IMR-90 (cell line): Measurements from ENCODE around the gene SIPA1L3. TPM values are rescaled to one million over a fixed set of nuclear protein-coding genes. Genes with fewer than 3 reads are reported as not detected.
A peak's percentile ranks its signal among the peaks of the same experiment; 100 is the strongest.

Source experiments
- ATAC-seq: fragments of 200-7000 bp; cut with Tn5 transposase; 2 replicates; pipeline ENCODE4 v1.9.1; 2020; ENCODE audit warnings: low read depth, mild to moderate bottlenecking, moderate library complexity
- BruUV-seq: library from RNA; stranded (reverse); fragments of 400-500 nt; replicated peaks from 2 replicates; lab custom pipeline; 2021; lab: Mats Ljungman, UMichigan
- CTCF ChIA-PET: fragments of 300-600 bp; formaldehyde crosslinking; extraction: SDS; loops from one replicate; lab custom pipeline; 2021; ENCODE audit warnings: antibody characterized with exemption; lab: Yijun Ruan, JAX
- POLR2A ChIA-PET: fragments of 300-600 bp; sonication (Branson Sonifier 250); formaldehyde crosslinking; loops from one replicate; lab custom pipeline; 2022; ENCODE audit warnings: antibody characterized with exemption; ENCODE audit not compliant: unreplicated experiment; lab: Charles Lee
- DNase-seq: peaks from one replicate; pipeline ENCODE4 v3.0.0; 2013
- H2AFZ ChIP-seq: replicated peaks from 2 replicates; pipeline ENCODE3; 2013; ENCODE audit warnings: low read length, mild to moderate bottlenecking; ENCODE audit not compliant: poor library complexity
- H2AK5ac ChIP-seq: 2 replicates; pipeline ENCODE4 v1.6.1; 2013; ENCODE audit warnings: low read depth, low read length, inconsistent platforms
- H2AK9ac ChIP-seq: replicated peaks from 2 replicates; pipeline ENCODE3; 2013; ENCODE audit warnings: mild to moderate bottlenecking, low read depth, low read length, moderate library complexity; ENCODE audit not compliant: poor library complexity
- H2BK120ac ChIP-seq: 2 replicates; pipeline ENCODE4 v1.6.1; 2013; ENCODE audit warnings: low read depth, low read length, inconsistent platforms
- H2BK15ac ChIP-seq: 3 replicates; pipeline ENCODE4 v1.6.1; 2013; ENCODE audit warnings: low read depth, low read length, inconsistent platforms
- H2BK20ac ChIP-seq: 2 replicates; pipeline ENCODE4 v1.6.1; 2013; ENCODE audit warnings: low read depth, mild to moderate bottlenecking, inconsistent platforms, low read length, moderate library complexity
- H2BK5ac ChIP-seq: 2 replicates; pipeline ENCODE4 v1.6.1; 2013; ENCODE audit warnings: mild to moderate bottlenecking, low read depth, low read length, inconsistent platforms; ENCODE audit not compliant: poor library complexity, severe bottlenecking
- H3K14ac ChIP-seq: replicated peaks from 2 replicates; pipeline ENCODE4 v1.6.1; 2013; ENCODE audit warnings: low read depth, low read length, inconsistent platforms
- H3K18ac ChIP-seq: 2 replicates; pipeline ENCODE4 v1.6.1; 2013; ENCODE audit warnings: low read depth, low read length, control low read depth
- H3K23ac ChIP-seq: 2 replicates; pipeline ENCODE4 v1.6.1; 2013; ENCODE audit warnings: low read depth, low read length, inconsistent platforms
- H3K27ac ChIP-seq: 2 replicates; pipeline ENCODE4 v1.5.1; 2013; ENCODE audit warnings: mild to moderate bottlenecking, control low read depth, low read length; ENCODE audit not compliant: insufficient read depth
- H3K27me3 ChIP-seq: 2 replicates; pipeline ENCODE4 v1.6.1; 2013; ENCODE audit warnings: low read length; ENCODE audit not compliant: control insufficient read depth, insufficient read depth
- H3K36me3 ChIP-seq: 2 replicates; pipeline ENCODE4 v1.6.1; 2013; ENCODE audit warnings: low read length, mixed read lengths; ENCODE audit not compliant: control insufficient read depth, insufficient read depth
- H3K4ac ChIP-seq: 2 replicates; pipeline ENCODE4 v1.6.1; 2013; ENCODE audit warnings: low read depth, low read length, inconsistent platforms
- H3K4me1 ChIP-seq: 2 replicates; pipeline ENCODE4 v1.6.1; 2013; ENCODE audit warnings: low read length, mixed read lengths; ENCODE audit not compliant: control insufficient read depth, insufficient read depth
- H3K4me2 ChIP-seq: 2 replicates; pipeline ENCODE4 v1.6.1; 2013; ENCODE audit warnings: low read depth, mild to moderate bottlenecking, control low read depth, low read length, moderate library complexity
- H3K4me3 ChIP-seq: 2 replicates; pipeline ENCODE4 v1.5.1; 2013; ENCODE audit warnings: low read depth, mild to moderate bottlenecking, control low read depth, low read length, moderate library complexity; ENCODE audit not compliant: insufficient read depth
- H3K56ac ChIP-seq: 2 replicates; pipeline ENCODE4 v1.6.1; 2013; ENCODE audit warnings: low read length, inconsistent platforms; ENCODE audit not compliant: insufficient read depth; ENCODE audit errors: extremely low read depth
- H3K79me1 ChIP-seq, 2 experiments: 2 replicates each; pipeline ENCODE4 v1.6.1; 2013; ENCODE audit warnings: low read length in 2 of 2, inconsistent platforms in 1 of 2, low read depth in 1 of 2
- H3K9ac ChIP-seq: 2 replicates; pipeline ENCODE4 v1.6.1; 2013; ENCODE audit warnings: low read depth, low read length, control low read depth
- H3K9me1 ChIP-seq: 2 replicates; pipeline ENCODE4 v1.6.1; 2013; ENCODE audit warnings: low read length, inconsistent platforms; ENCODE audit not compliant: insufficient read depth
- H3K9me3 ChIP-seq: 2 replicates; pipeline ENCODE4 v1.6.1; 2013; ENCODE audit warnings: low read length; ENCODE audit not compliant: control insufficient read depth, insufficient read depth
- H4K20me1 ChIP-seq: 2 replicates; pipeline ENCODE4 v1.6.1; 2013; ENCODE audit warnings: low read length, inconsistent platforms; ENCODE audit not compliant: insufficient read depth
- H4K5ac ChIP-seq: 2 replicates; pipeline ENCODE4 v1.6.1; 2013; ENCODE audit warnings: mild to moderate bottlenecking, low read depth, low read length, control low read depth
- H4K8ac ChIP-seq, 2 experiments: 2 replicates each; pipeline ENCODE4 v1.6.1; 2013; ENCODE audit warnings: low read depth in 2 of 2, low read length in 2 of 2, control low read depth in 1 of 2, inconsistent platforms in 1 of 2
- H4K91ac ChIP-seq: 2 replicates; pipeline ENCODE4 v1.6.1; 2013; ENCODE audit warnings: low read depth, low read length, inconsistent platforms; ENCODE audit not compliant: insufficient read depth
- BHLHE40 ChIP-seq: fragments of 150-350 bp; IDR thresholded peaks from 2 replicates; pipeline ENCODE4 v1.6.1; 2016; ENCODE audit warnings: mild to moderate bottlenecking, low read depth, low read length
- CEBPB ChIP-seq: IDR thresholded peaks from 2 replicates; pipeline ENCODE4 v1.6.1; 2012; ENCODE audit warnings: low read depth, low read length, improper control_type of control experiment
- CHD1 ChIP-seq: IDR thresholded peaks from 2 replicates; pipeline ENCODE4 v1.6.1; 2012; ENCODE audit warnings: low read depth, low read length, improper control_type of control experiment
- FOS ChIP-seq: fragments of 150-350 bp; IDR thresholded peaks from 2 replicates; pipeline ENCODE4 v1.6.1; 2016; ENCODE audit warnings: low read depth, low read length
- MAFK ChIP-seq: IDR thresholded peaks from 2 replicates; pipeline ENCODE4 v1.6.1; 2012; ENCODE audit warnings: low read depth, low read length, improper control_type of control experiment
- MAZ ChIP-seq: IDR thresholded peaks from 2 replicates; pipeline ENCODE4 v1.6.1; 2012; ENCODE audit warnings: low read depth, mild to moderate bottlenecking, low read length, improper control_type of control experiment, moderate library complexity, borderline replicate concordance
- MXI1 ChIP-seq: IDR thresholded peaks from 2 replicates; pipeline ENCODE4 v1.6.1; 2012; ENCODE audit warnings: low read depth, mild to moderate bottlenecking, low read length, moderate library complexity, borderline replicate concordance
- NFE2L2 ChIP-seq: fragments of 150-350 bp; IDR thresholded peaks from 2 replicates; pipeline ENCODE4 v1.6.1; 2016; ENCODE audit warnings: low read depth, mild to moderate bottlenecking, low read length
- POLR2A ChIP-seq: IDR thresholded peaks from 2 replicates; pipeline ENCODE4 v1.6.1; 2012; ENCODE audit warnings: mild to moderate bottlenecking, low read depth, low read length
- RAD21 ChIP-seq: IDR thresholded peaks from 2 replicates; pipeline ENCODE4 v1.6.1; 2012; ENCODE audit warnings: low read length, improper control_type of control experiment
- RFX5 ChIP-seq: IDR thresholded peaks from 2 replicates; pipeline ENCODE4 v1.8.0; 2012; ENCODE audit warnings: low read depth, mild to moderate bottlenecking, low read length, moderate library complexity
- SMC3 ChIP-seq: fragments of 150-350 bp; IDR thresholded peaks from 2 replicates; pipeline ENCODE4 v1.6.1; 2016; ENCODE audit warnings: low read depth, mild to moderate bottlenecking, antibody characterized with exemption, low read length, moderate library complexity
- WGBS, 2 experiments: methylation state at CpG; one replicate each; pipeline versions ENCODE4 v1.1.5 to v1.1.7; 2013; ENCODE audit warnings: missing lambda C conversion rate in 2 of 2; ENCODE audit not compliant: insufficient read length in 1 of 2; ENCODE audit errors: extremely low coverage in 2 of 2; 5-methylcytosine and 5-hydroxymethylcytosine counted together
- dilution Hi-C: fragments of 300-500 bp; cut with HindIII; formaldehyde crosslinking; loops from one replicate; pipeline ENCODE4 v1.14.3; 2018; ENCODE audit warnings: low sequenced_read_pairs; ENCODE audit not compliant: unreplicated experiment
- in situ Hi-C: fragments of 300-500 bp; cut with MboI; formaldehyde crosslinking; loops from 3 replicates; pipeline ENCODE4 v1.14.3; 2019; ENCODE audit warnings: low sequenced_read_pairs, inconsistent platforms, mixed read lengths
- intact Hi-C: fragments of 100-400 bp; cut with micrococcal nuclease; formaldehyde crosslinking; loops from 2 replicates; pipeline ENCODE4 v1.10.0; 2022
- polyA plus RNA-seq, 3 experiments: library from polyadenylated mRNA; depleted of rRNA; stranded (reverse); fragments of >200 nt; gene quantifications; 2 replicates each; pipeline ENCODE4 v1.2.3, GENCODE V29; 2012; ENCODE audit warnings: low replicate concordance in 1 of 3
- total RNA-seq: library from RNA; depleted of rRNA; stranded (reverse); fragments of >200 nt; gene quantifications from 2 replicates; pipeline ENCODE4 v1.2.3, GENCODE V29; 2012
- TF ChIP-seq, protein P1 (sequence below): fragments of 150-350 bp; IDR thresholded peaks from 2 replicates; pipeline ENCODE4 v1.6.1; 2017; ENCODE audit warnings: mild to moderate bottlenecking, antibody characterized with exemption, low read length, low read depth
- TF ChIP-seq, protein P2 (sequence below): fragments of 150-350 bp; IDR thresholded peaks from 2 replicates; pipeline ENCODE4 v1.6.1; 2016; ENCODE audit warnings: low read depth, mild to moderate bottlenecking, low read length, moderate library complexity, borderline replicate concordance
- TF ChIP-seq, protein P3 (sequence below): conservative IDR thresholded peaks from 2 replicates; pipeline ENCODE4 v1.5.1; 2012; ENCODE audit warnings: mild to moderate bottlenecking, low read depth, low read length, improper control_type of control experiment

Gene SIPA1L3
- total and polyA plus RNA-seq, 2 of the 4 experiments (the other 2 are of a cell fraction) = 4.1 to 9.4 TPM

DNA sequence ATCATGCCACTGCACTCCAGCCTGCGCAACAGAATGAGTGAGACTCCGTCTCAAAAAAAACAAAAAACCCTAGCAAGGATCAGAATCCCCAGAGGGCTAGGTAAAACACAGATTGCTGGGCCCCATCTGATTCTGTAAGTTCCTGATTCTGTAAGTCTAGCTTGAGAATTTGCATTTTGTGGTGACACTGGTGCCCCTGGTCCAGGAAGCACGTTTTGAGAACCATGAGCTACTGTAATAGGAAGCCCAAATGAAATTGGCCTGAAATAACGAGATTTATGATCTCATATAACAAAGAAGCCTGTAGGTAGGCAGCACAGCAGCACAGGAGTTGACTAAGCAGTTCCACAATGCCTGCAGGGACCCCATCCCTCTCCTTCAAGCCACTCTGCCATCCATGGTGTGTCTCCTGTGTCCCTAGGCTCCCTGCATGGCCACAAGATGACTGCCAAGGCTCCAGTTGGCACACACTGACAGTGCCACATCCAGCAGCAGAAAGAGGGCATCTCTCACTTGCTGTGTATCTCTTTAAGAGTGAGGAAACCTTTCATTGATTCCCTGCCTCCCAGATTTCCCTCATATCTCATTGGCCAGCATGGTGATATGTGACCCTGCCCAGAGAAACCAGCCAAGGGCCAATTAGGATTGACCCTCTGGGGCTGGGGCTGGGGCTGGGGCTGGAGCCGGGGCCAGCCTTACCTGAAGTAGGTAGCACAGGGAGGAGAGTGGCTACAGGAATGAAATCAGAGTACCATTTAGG, 21.7 kb downstream of the SIPA1L3 start:
- no peak overlapping the region for H3K27ac ChIP-seq
- no peaks in the 10 kb centered on the region for H3K36me3 ChIP-seq
- peaks cover 6% of the 10 kb centered on the region for H3K9me1 ChIP-seq
- peaks cover 10% of the 10 kb centered on the region for H3K4me1 ChIP-seq
- H2AK5ac ChIP-seq = peak overlapping the region; percentile 24; the same call in 1 of the 2 replicates
- no TSS peak for BruUV-seq
- H2AFZ ChIP-seq = no peak overlapping the region
- no peak overlapping the region for H3K23ac ChIP-seq
- CTCF ChIA-PET = no interaction called here
- no peak overlapping the region for H2BK120ac ChIP-seq
- peaks cover 3% of the 10 kb centered on the region for H3K9me3 ChIP-seq
- no peak for ATAC-seq
- POLR2A ChIA-PET = no interaction called here
- no peak overlapping the region for H3K18ac ChIP-seq
- no peak overlapping the region for H4K8ac ChIP-seq
- in situ Hi-C loops (no loop called here), dilution Hi-C loops (no loop called here), intact Hi-C loops (no loop called here)
- H2BK5ac ChIP-seq = no peak overlapping the region
- no peak overlapping the region for H3K4me2 ChIP-seq
- no peak for DNase-seq
- no peak overlapping the region for H3K9ac ChIP-seq
- no peak overlapping the region for H2AK9ac ChIP-seq
- peaks cover 34% of the 10 kb centered on the region for H4K20me1 ChIP-seq
- no peak overlapping the region for H4K91ac ChIP-seq
- H3K4me3 ChIP-seq = no peak overlapping the region
- WGBS, 2 experiments = 79% methylated on average over 2 of the region's 5 CpGs; no CpG with 5 or more reads in 1 of the 2 experiments
- no peak overlapping the region for H3K4ac ChIP-seq
- H3K27me3 ChIP-seq = no peaks in the 10 kb centered on the region
- H3K14ac ChIP-seq = 0 out of 2 replicates have a peak overlapping the region, but pooled peaks have one; percentile 52
- no peak overlapping the region for H2BK15ac ChIP-seq
- H4K5ac ChIP-seq = no peak overlapping the region
- no peak overlapping the region for H3K56ac ChIP-seq
- no peak overlapping the region for H2BK20ac ChIP-seq
- H3K79me1 ChIP-seq = peaks cover 26 to 83% of the 10 kb centered on the region in 2 experiments
- TF ChIP-seq RAD21 (no peak), POLR2A (no peak), SMC3 (no peak), CEBPB (no peak), CHD1 (no peak), RFX5 (no peak), MAFK (no peak), NFE2L2 (no peak), FOS (no peak), MXI1 (no peak), MAZ (no peak), BHLHE40 (no peak)
- TF ChIP-seq, protein P1, sequence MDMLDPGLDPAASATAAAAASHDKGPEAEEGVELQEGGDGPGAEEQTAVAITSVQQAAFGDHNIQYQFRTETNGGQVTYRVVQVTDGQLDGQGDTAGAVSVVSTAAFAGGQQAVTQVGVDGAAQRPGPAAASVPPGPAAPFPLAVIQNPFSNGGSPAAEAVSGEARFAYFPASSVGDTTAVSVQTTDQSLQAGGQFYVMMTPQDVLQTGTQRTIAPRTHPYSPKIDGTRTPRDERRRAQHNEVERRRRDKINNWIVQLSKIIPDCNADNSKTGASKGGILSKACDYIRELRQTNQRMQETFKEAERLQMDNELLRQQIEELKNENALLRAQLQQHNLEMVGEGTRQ = no peak
- TF ChIP-seq, protein P2, sequence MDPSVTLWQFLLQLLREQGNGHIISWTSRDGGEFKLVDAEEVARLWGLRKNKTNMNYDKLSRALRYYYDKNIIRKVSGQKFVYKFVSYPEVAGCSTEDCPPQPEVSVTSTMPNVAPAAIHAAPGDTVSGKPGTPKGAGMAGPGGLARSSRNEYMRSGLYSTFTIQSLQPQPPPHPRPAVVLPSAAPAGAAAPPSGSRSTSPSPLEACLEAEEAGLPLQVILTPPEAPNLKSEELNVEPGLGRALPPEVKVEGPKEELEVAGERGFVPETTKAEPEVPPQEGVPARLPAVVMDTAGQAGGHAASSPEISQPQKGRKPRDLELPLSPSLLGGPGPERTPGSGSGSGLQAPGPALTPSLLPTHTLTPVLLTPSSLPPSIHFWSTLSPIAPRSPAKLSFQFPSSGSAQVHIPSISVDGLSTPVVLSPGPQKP = no peak
- TF ChIP-seq, protein P3, sequence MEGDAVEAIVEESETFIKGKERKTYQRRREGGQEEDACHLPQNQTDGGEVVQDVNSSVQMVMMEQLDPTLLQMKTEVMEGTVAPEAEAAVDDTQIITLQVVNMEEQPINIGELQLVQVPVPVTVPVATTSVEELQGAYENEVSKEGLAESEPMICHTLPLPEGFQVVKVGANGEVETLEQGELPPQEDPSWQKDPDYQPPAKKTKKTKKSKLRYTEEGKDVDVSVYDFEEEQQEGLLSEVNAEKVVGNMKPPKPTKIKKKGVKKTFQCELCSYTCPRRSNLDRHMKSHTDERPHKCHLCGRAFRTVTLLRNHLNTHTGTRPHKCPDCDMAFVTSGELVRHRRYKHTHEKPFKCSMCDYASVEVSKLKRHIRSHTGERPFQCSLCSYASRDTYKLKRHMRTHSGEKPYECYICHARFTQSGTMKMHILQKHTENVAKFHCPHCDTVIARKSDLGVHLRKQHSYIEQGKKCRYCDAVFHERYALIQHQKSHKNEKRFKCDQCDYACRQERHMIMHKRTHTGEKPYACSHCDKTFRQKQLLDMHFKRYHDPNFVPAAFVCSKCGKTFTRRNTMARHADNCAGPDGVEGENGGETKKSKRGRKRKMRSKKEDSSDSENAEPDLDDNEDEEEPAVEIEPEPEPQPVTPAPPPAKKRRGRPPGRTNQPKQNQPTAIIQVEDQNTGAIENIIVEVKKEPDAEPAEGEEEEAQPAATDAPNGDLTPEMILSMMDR = no peak
